Activated B cell treated with CpG ODN at 0.5 μM for 24 hours (primary cell): Measurements from ENCODE around the gene DPCD. TPM values are rescaled to one million over a fixed set of nuclear protein-coding genes. Genes with fewer than 3 reads are reported as not detected.

Source experiments
- ATAC-seq: fragments of 200-7000 bp; cut with Tn5 transposase; one replicate; pipeline ENCODE4 v1.10.0; 2021; ENCODE audit warnings: low read depth, mild to moderate bottlenecking, moderate library complexity
- CTCF ChIA-PET: fragments of 350-600 bp; sonication (Branson Sonifier 250); formaldehyde crosslinking; loops from one replicate; lab custom pipeline; 2021; ENCODE audit warnings: antibody characterized with exemption; lab: Charles Lee
- POLR2A ChIA-PET: fragments of 350-600 bp; sonication (Branson Sonifier 250); formaldehyde crosslinking; loops from one replicate; lab custom pipeline; 2021; ENCODE audit warnings: antibody characterized with exemption; lab: Charles Lee
- DNase-seq: peaks from one replicate; pipeline ENCODE4 v3.0.0; 2022
- H3K27ac Mint-ChIP-seq: one replicate; pipeline ENCODE4 v1.8.0; 2020; ENCODE audit warnings: mixed read lengths
- H3K27me3 Mint-ChIP-seq: one replicate; pipeline ENCODE4 v1.8.0; 2021; ENCODE audit warnings: mixed read lengths
- H3K36me3 Mint-ChIP-seq: one replicate; pipeline ENCODE4 v1.8.0; 2021; ENCODE audit warnings: low read depth, mixed read lengths
- H3K4me1 Mint-ChIP-seq: one replicate; pipeline ENCODE4 v1.8.0; 2021; ENCODE audit warnings: mixed read lengths
- H3K4me3 Mint-ChIP-seq: one replicate; pipeline ENCODE4 v1.8.0; 2020; ENCODE audit warnings: mild to moderate bottlenecking, mixed read lengths
- H3K9me3 Mint-ChIP-seq: one replicate; pipeline ENCODE4 v1.8.0; 2020; ENCODE audit warnings: mixed read lengths
- CTCF ChIP-seq: fragments of 200-600 bp; IDR thresholded peaks from one replicate; pipeline ENCODE4 v1.8.0; 2022; ENCODE audit warnings: antibody characterized with exemption, mild to moderate bottlenecking
- intact Hi-C: fragments of 100-400 bp; cut with micrococcal nuclease; formaldehyde crosslinking; loops from one replicate; pipeline ENCODE4 v1.15.1; 2024
- total RNA-seq: library from RNA; stranded (reverse); gene quantifications from 2 replicates; pipeline ENCODE4 v1.2.3, GENCODE V29; 2022

The DPCD gene
- total RNA-seq, 1 donor from 2014 or later: 2.9 TPM

DNA sequence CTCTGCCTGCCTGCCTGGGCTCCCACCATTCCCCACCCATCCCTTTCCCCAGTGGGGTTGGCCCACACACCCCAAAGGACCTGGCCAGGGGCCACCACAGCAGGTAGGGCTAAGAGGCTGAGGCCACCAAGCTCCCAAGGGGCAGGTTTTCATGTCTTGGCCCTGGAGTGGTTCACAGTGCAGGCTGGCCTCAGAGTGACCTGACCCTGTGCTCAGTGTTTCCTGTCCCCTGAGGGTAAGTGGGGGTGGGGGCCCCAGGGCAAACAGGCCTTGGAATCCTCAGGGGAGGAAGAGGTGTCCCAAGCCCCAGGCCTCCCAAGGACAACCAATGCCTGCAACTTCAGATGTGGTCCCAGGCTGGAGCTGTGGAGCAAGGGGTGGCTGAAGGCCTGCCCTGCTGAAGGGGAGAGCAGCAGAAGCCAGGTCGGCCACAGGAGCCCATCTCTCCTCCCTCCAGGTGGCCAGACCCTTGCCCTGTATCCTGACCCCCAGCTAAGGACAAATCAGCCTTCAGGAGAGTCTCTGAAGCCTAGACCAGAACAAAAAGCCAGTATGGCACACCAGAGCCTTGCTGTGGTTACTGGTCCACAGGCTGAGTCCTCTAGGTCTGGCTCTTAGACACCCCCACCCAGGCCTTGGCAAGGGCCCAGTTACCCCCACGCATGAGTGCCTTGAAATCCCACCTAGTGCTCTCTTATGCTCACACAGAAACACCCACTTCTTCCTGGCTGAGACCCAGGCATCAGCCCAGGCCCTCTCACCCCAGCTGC lies 27.6 kb upstream of the DPCD start:
- no peak for ATAC-seq
- ChIA-PET POLR2A (no interaction called here), CTCF (no interaction called here)
- no peak for DNase-seq
- intact Hi-C loops: loop anchor here (10.0 kb wide), 1 partner anchor 206 kb away; the partner anchor contains the start of gene BTRC
- H3K9me3 Mint-ChIP-seq: no peaks in the 10 kb centered on the region
- H3K4me1 Mint-ChIP-seq: no peaks in the 10 kb centered on the region
- peaks cover 14% of the 10 kb centered on the region for H3K27me3 Mint-ChIP-seq
- TF ChIP-seq CTCF: no peak
- no peak overlapping the region for H3K4me3 Mint-ChIP-seq
- no peaks in the 10 kb centered on the region for H3K36me3 Mint-ChIP-seq
- no peak overlapping the region for H3K27ac Mint-ChIP-seq

DNA sequence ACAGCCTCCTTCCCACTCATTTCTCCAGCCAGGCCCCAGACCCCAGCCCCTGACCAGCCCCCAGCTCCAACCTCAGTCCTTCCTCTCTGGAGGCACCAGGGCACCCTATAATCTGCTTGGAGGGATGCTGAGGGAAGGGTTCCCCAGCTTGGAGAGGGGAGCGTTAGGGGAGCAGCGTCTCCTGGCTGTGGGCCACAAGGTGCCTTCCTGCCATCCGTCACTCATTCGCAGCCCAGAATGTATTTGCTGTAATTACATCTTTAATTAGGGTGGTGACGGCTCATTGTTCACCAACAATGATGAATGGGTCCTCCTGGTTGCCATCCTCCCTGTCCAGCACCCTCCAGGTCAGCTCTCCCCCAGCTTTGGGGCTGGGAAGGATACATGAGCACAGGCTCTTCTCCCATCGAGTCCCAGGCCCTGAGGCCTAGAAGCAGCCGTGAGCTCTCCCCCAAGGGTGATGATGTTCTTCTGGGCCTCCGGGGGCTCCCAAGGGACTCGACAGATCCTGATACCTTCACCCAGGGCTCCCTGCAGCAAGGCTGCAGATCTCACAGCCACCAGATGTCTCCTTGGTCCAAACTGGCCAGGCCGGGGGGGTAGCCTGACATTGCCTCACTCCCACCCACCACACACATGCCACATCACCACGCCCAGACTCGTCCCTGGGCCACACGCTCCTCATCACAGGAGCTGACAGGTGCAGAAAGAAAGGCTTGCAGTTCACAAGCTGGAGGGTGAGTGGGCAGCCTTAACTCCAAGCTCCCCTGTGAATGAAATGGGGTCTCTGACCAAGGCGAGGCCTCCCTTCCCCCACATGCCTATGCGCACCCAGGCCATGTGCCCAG lies 26.8 kb upstream of the DPCD start:
- H3K27me3 Mint-ChIP-seq: peaks cover 22% of the 10 kb centered on the region
- ChIA-PET POLR2A (no interaction called here), CTCF (interaction anchor here (1.6 kb wide), 1 partner anchor 10 kb away, joined by 4 read pairs; no protein-coding TSS in a partner anchor)
- intact Hi-C loops: loop anchor here (10.0 kb wide), 1 partner anchor 206 kb away; the partner anchor contains the start of gene BTRC
- no peaks in the 10 kb centered on the region for H3K9me3 Mint-ChIP-seq
- H3K36me3 Mint-ChIP-seq: no peaks in the 10 kb centered on the region
- peaks cover 2% of the 10 kb centered on the region for H3K4me1 Mint-ChIP-seq
- no peak for TF ChIP-seq CTCF
- ATAC-seq (no peak), DNase-seq (no peak)
- H3K4me3 Mint-ChIP-seq: no peak overlapping the region
- no peak overlapping the region for H3K27ac Mint-ChIP-seq

GRCh38 chr10:101562231-101562630 lies 25.9 kb upstream of the DPCD start:
- no peak for ATAC-seq
- ChIA-PET CTCF (interaction anchor here (1.6 kb wide), 1 partner anchor 9 kb away, joined by 4 read pairs; no protein-coding TSS in a partner anchor), POLR2A (interaction anchor here (1.0 kb wide), 1 partner anchor 1080 kb away, joined by 3 read pairs; no protein-coding TSS in a partner anchor)
- H3K4me3 Mint-ChIP-seq: no peak overlapping the region
- intact Hi-C loops: loop anchor here (10.0 kb wide), 1 partner anchor 207 kb away; the partner anchor contains the start of gene BTRC
- no peaks in the 10 kb centered on the region for H3K36me3 Mint-ChIP-seq
- H3K4me1 Mint-ChIP-seq: peaks cover 7% of the 10 kb centered on the region
- no peaks in the 10 kb centered on the region for H3K9me3 Mint-ChIP-seq
- no peak for TF ChIP-seq CTCF
- DNase-seq: no peak
- H3K27ac Mint-ChIP-seq: no peak overlapping the region
- peaks cover 29% of the 10 kb centered on the region for H3K27me3 Mint-ChIP-seq

- TF ChIP-seq CTCF: no peak
- intact Hi-C loops: loop anchor here (10.0 kb wide), 1 partner anchor 208 kb away; the partner anchor contains the start of gene BTRC
- Mint-ChIP-seq H3K4me3 (no peak overlapping the region), H3K9me3 (no peaks in the 10 kb centered on the region), H3K4me1 (peaks cover 7% of the 10 kb centered on the region), H3K27ac (no peak overlapping the region), H3K36me3 (no peaks in the 10 kb centered on the region), H3K27me3 (peaks cover 35% of the 10 kb centered on the region)
- POLR2A ChIA-PET: interaction anchor here (1.0 kb wide), 1 partner anchor 1079 kb away, joined by 3 read pairs; no protein-coding TSS in a partner anchor
- ATAC-seq: no peak
- CTCF ChIA-PET: no interaction called here
- no peak for DNase-seq
Observed at GRCh38 chr10:101563007-101563406, 25.1 kb upstream of the DPCD start.
